PC-9 (cell line): ENCODE results near the gene PRCC. TPM values are rescaled to one million over a fixed set of nuclear protein-coding genes. Genes with fewer than 3 reads are reported as not detected.

Experiments
- BruUV-seq: library from RNA; stranded (reverse); fragments of 400-500 nt; replicated peaks from 2 replicates; lab custom pipeline; 2021; lab: Mats Ljungman, UMichigan
- CTCF ChIA-PET: fragments of 300-600 bp; sonication (Branson Sonifier 250); formaldehyde crosslinking; loops from one replicate; lab custom pipeline; 2022; ENCODE audit warnings: antibody characterized with exemption; lab: Charles Lee
- POLR2A ChIA-PET: fragments of 300-600 bp; sonication (Branson Sonifier 250); formaldehyde crosslinking; loops from one replicate; lab custom pipeline; 2022; ENCODE audit warnings: antibody characterized with exemption; ENCODE audit not compliant: unreplicated experiment; lab: Charles Lee
- DNase-seq, 2 experiments: peaks; one replicate each; pipeline versions ENCODE4 v3.0.0 to v3.0.0-alpha.2; 2015 to 2022; ENCODE audit warnings: mixed read lengths in 1 of 2
- H2AFZ ChIP-seq: fragments of 200-600 bp; sonication (generic); 2 replicates; pipeline ENCODE4 v1.8.1; 2017; ENCODE audit warnings: antibody characterized with exemption
- H3F3A ChIP-seq: fragments of 200-600 bp; sonication (generic); 2 replicates; pipeline ENCODE4 v1.8.1; 2017; ENCODE audit warnings: antibody characterized with exemption, mild to moderate bottlenecking, low read depth; ENCODE audit not compliant: insufficient read depth
- H3K27ac ChIP-seq: fragments of 200-600 bp; sonication (generic); 2 replicates; pipeline ENCODE4 v1.6.1; 2016; ENCODE audit warnings: mixed run types
- H3K27me3 ChIP-seq: fragments of 200-600 bp; sonication (generic); 2 replicates; pipeline ENCODE4 v1.6.1; 2016; ENCODE audit warnings: low read depth, mixed run types; ENCODE audit not compliant: insufficient read depth
- H3K36me3 ChIP-seq: fragments of 200-600 bp; sonication (generic); 2 replicates; pipeline ENCODE4 v1.6.1; 2016; ENCODE audit warnings: low read depth, mixed run types
- H3K4me1 ChIP-seq: fragments of 200-600 bp; sonication (generic); replicated peaks from 2 replicates; pipeline ENCODE4 v1.6.1; 2016; ENCODE audit warnings: mixed run types; ENCODE audit not compliant: insufficient read depth
- H3K4me2 ChIP-seq: fragments of 200-600 bp; sonication (generic); 2 replicates; pipeline ENCODE4 v1.6.1; 2017; ENCODE audit warnings: mixed run types
- H3K4me3 ChIP-seq: fragments of 200-600 bp; sonication (generic); 2 replicates; pipeline ENCODE4 v1.6.1; 2016; ENCODE audit warnings: mixed run types
- H3K79me2 ChIP-seq: fragments of 200-600 bp; sonication (generic); 2 replicates; pipeline ENCODE4 v1.6.1; 2017; ENCODE audit warnings: low read depth, mixed run types
- H3K9me2 ChIP-seq: fragments of 200-600 bp; sonication (generic); 2 replicates; pipeline ENCODE4 v1.8.1; 2017; ENCODE audit warnings: mild to moderate bottlenecking; ENCODE audit not compliant: insufficient read depth
- H3K9me3 ChIP-seq: fragments of 200-600 bp; sonication (generic); 2 replicates; pipeline ENCODE4 v1.8.1; 2016; ENCODE audit warnings: low read depth; ENCODE audit not compliant: insufficient read depth
- H4K20me1 ChIP-seq: fragments of 200-600 bp; sonication (generic); 2 replicates; pipeline ENCODE4 v1.8.1; 2017; ENCODE audit not compliant: insufficient read depth
- CTCF ChIP-seq: fragments of 200-600 bp; sonication (generic); conservative IDR thresholded peaks from 2 replicates; pipeline ENCODE4 v1.6.1; 2017; ENCODE audit warnings: mixed run types, antibody characterized with exemption, mild to moderate bottlenecking, moderate library complexity
- EZH2 ChIP-seq: fragments of 200-600 bp; sonication (generic); IDR thresholded peaks from 2 replicates; pipeline ENCODE4 v1.8.0; 2017; ENCODE audit warnings: antibody characterized with exemption, low read depth
- intact Hi-C: fragments of 100-400 bp; cut with micrococcal nuclease; formaldehyde crosslinking; loops from one replicate; pipeline ENCODE4 v1.10.0; 2022; ENCODE audit not compliant: unreplicated experiment
- total RNA-seq: library from RNA; stranded (reverse); gene quantifications from 2 replicates; pipeline ENCODE4 v1.2.3, GENCODE V29; 2021

PRCC gene
- total RNA-seq, 1 experiment from 2014 or later = 56.6 TPM

GRCh38 chr1:156826630-156827029 lies 59.3 kb downstream of the PRCC start:
- Histone ChIP-seq H3K9me3 (no peaks in the 10 kb centered on the region), H3K4me3 (no peak overlapping the region), H3K27ac (no peak overlapping the region), H4K20me1 (no peaks in the 10 kb centered on the region), H3K27me3 (no peaks in the 10 kb centered on the region), H3K4me2 (no peak overlapping the region), H3K79me2 (no peaks in the 10 kb centered on the region), H2AFZ (no peak overlapping the region), H3K9me2 (no peaks in the 10 kb centered on the region), H3K4me1 (no peaks in the 10 kb centered on the region), H3F3A (no peaks in the 10 kb centered on the region), H3K36me3 (no peaks in the 10 kb centered on the region)
- intact Hi-C loops = no loop called here
- POLR2A ChIA-PET = no interaction called here
- no peak for DNase-seq
- no peak for TF ChIP-seq CTCF
- TF ChIP-seq EZH2 = no peak
- CTCF ChIA-PET = no interaction called here
- BruUV-seq = no TSS peak

- Histone ChIP-seq H2AFZ (no peak overlapping the region), H4K20me1 (no peaks in the 10 kb centered on the region), H3K4me3 (no peak overlapping the region), H3K79me2 (no peaks in the 10 kb centered on the region), H3K36me3 (no peaks in the 10 kb centered on the region), H3K9me2 (no peaks in the 10 kb centered on the region), H3K4me2 (no peak overlapping the region), H3F3A (no peaks in the 10 kb centered on the region), H3K27ac (no peak overlapping the region), H3K9me3 (no peaks in the 10 kb centered on the region), H3K4me1 (no peaks in the 10 kb centered on the region), H3K27me3 (0 out of 2 replicates have a peak, but pooled peaks cover 9% of the 10 kb centered on the region)
- TF ChIP-seq CTCF (no peak), EZH2 (no peak)
- DNase-seq = no peak
- ChIA-PET POLR2A (interaction anchor here (0.6 kb wide), 1 partner anchor 35 kb away, joined by 3 read pairs; no protein-coding TSS in a partner anchor), CTCF (interaction anchor here (0.6 kb wide), 1 partner anchor 21 kb away, joined by 3 read pairs; no protein-coding TSS in a partner anchor)
- BruUV-seq = no TSS peak
- intact Hi-C loops = no loop called here
Measured at GRCh38 chr1:156828400-156829124, 61.2 kb downstream of the PRCC start.

GRCh38 chr1:156832434-156832833 lies 65.1 kb downstream of the PRCC start:
- H3K27me3 ChIP-seq = peaks cover 26% of the 10 kb centered on the region; the same call in 1 of the 2 replicates
- H2AFZ ChIP-seq = no peak overlapping the region
- H3K9me3 ChIP-seq = no peaks in the 10 kb centered on the region
- ChIA-PET CTCF (no interaction called here), POLR2A (no interaction called here)
- H3K27ac ChIP-seq = no peak overlapping the region
- no TSS peak for BruUV-seq
- no peaks in the 10 kb centered on the region for H4K20me1 ChIP-seq
- TF ChIP-seq CTCF (no peak), EZH2 (no peak)
- no peaks in the 10 kb centered on the region for H3F3A ChIP-seq
- no peak for DNase-seq
- no peaks in the 10 kb centered on the region for H3K79me2 ChIP-seq
- no peak overlapping the region for H3K4me3 ChIP-seq
- no peak overlapping the region for H3K4me2 ChIP-seq
- intact Hi-C loops = no loop called here
- no peaks in the 10 kb centered on the region for H3K9me2 ChIP-seq
- H3K36me3 ChIP-seq = no peaks in the 10 kb centered on the region
- no peaks in the 10 kb centered on the region for H3K4me1 ChIP-seq
